ENCODE results near the gene TMC8.

The TMC8 gene

GRCh38 chr17:78110363-78111015, 20.1 kb upstream of the TMC8 start:
- no peaks in the 10 kb centered on the region for H3K9me3 ChIP-seq (ENCODE audit: insufficient read depth, low read depth, low read length)
- H3K4me1 ChIP-seq (ENCODE audit: insufficient read depth, low read length, poor library complexity, severe bottlenecking) = peaks cover 4% of the 10 kb centered on the region
- H3K9me2 ChIP-seq (replicated peaks; ENCODE audit: low read depth, low read length) = no peaks in the 10 kb centered on the region
- H3K27me3 ChIP-seq (ENCODE audit: insufficient read depth, low read length, poor library complexity, severe bottlenecking) = no peaks in the 10 kb centered on the region
- TF ChIP-seq, protein P1, sequence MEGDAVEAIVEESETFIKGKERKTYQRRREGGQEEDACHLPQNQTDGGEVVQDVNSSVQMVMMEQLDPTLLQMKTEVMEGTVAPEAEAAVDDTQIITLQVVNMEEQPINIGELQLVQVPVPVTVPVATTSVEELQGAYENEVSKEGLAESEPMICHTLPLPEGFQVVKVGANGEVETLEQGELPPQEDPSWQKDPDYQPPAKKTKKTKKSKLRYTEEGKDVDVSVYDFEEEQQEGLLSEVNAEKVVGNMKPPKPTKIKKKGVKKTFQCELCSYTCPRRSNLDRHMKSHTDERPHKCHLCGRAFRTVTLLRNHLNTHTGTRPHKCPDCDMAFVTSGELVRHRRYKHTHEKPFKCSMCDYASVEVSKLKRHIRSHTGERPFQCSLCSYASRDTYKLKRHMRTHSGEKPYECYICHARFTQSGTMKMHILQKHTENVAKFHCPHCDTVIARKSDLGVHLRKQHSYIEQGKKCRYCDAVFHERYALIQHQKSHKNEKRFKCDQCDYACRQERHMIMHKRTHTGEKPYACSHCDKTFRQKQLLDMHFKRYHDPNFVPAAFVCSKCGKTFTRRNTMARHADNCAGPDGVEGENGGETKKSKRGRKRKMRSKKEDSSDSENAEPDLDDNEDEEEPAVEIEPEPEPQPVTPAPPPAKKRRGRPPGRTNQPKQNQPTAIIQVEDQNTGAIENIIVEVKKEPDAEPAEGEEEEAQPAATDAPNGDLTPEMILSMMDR (conservative IDR thresholded peaks at IDR 0.05; ENCODE audit: low read length) = no peak
- TF ChIP-seq EZH2phosphoT487 (IDR thresholded peaks at IDR 0.05; ENCODE audit: borderline replicate concordance) = no peak
- no peak overlapping the region for H3K4me3 ChIP-seq (ENCODE audit: low read length, poor library complexity, severe bottlenecking)
- no peak overlapping the region for H3K4me2 ChIP-seq (ENCODE audit: low read depth, low read length, poor library complexity, severe bottlenecking)
- H3K79me2 ChIP-seq (ENCODE audit: insufficient read depth, low read length) = no peaks in the 10 kb centered on the region
- H3K36me3 ChIP-seq (ENCODE audit: insufficient read depth, low read length) = peaks cover 18% of the 10 kb centered on the region; the same call in 1 of the 2 replicates
- H4K20me1 ChIP-seq (ENCODE audit: insufficient read depth, low read length, poor library complexity, severe bottlenecking) = peaks cover 10% of the 10 kb centered on the region
- H3K9ac ChIP-seq (ENCODE audit: low read depth, low read length, poor library complexity, severe bottlenecking) = no peak overlapping the region
- 0 out of 2 replicates have a peak, but pooled peaks cover 4% of the 10 kb centered on the region for H3F3A ChIP-seq (ENCODE audit: low read depth)
- H2AFZ ChIP-seq (ENCODE audit: low read length) = no peak overlapping the region

DNA sequence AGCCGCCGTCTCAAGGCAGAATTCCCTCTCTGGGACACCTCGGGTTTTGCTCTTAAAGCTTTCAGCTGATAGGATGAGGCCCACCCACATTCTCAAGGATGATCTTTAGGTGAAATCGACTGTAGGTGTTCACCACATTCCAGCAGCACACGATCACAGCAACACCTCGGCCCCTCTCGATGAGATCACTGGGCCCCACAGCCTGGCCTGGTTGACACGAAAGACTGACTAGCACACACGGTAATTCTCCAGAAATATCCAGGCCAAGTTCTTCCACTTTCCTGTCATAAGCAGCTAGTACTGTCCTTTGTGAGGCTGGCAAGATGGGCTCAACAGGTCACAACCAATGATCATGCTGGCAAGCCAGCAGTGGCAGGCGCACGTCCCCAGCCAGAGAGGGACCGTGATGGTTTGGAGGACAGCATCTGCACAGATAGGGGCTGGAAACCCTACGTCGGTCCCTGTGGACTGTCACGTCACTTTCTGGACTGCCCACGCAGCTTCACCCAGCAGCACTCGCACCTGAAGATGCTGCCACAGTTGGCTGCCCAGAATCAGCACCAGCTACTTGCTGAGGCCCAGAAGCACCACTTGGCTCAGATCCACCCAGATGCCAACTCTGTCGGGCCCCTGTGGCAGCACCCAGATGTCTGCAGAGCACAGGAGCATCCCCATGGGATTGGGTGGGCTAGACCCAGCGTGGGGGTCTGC, 19.4 kb upstream of the TMC8 start:
- peaks cover 4% of the 10 kb centered on the region for H3K4me1 ChIP-seq (ENCODE audit: insufficient read depth, low read length, poor library complexity, severe bottlenecking)
- H3K9ac ChIP-seq (ENCODE audit: low read depth, low read length, poor library complexity, severe bottlenecking) = no peak overlapping the region

DNA sequence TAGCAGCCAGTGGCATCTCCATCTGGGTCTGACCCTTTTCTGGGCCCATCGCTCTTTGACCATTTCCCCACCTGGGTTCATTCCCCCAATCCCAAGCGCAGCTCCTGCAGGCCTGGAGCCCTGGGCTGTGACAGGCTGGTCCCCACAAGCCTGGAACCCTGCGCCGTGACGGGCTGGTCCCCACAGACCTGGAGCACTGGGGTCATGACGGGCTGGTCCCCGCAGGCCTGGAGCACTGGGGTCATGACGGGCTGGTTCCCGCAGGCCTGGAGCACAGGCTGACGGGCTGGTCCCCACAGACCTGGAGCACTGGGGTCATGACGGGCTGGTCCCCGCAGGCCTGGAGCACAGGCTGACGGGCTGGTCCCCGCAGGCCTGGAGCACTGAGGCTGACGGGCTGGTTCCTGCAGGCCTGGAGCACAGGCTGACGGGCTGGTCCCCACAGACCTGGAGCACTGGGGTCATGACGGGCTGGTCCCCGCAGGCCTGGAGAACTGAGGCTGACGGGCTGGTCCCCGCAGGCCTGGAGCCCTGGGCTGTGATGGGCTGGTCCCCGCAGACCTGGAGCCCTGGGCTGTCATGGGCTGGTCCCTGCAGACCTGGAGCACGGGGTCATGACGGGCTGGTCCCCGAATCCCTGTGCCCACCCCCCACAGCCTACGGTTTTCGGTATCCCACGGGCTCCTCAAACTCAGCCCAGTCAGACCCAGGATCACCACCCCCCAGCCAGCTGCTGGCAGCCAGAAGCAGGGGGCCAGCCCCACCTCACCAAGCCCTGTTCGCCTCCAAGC, 18.6 kb upstream of the TMC8 start:
- H3F3A ChIP-seq (ENCODE audit: low read depth) = 0 out of 2 replicates have a peak, but pooled peaks cover 4% of the 10 kb centered on the region
- no peak for TF ChIP-seq EZH2phosphoT487 (IDR thresholded peaks at IDR 0.05; ENCODE audit: borderline replicate concordance)
- no peaks in the 10 kb centered on the region for H3K9me3 ChIP-seq (ENCODE audit: insufficient read depth, low read depth, low read length)
- peaks cover 10% of the 10 kb centered on the region for H4K20me1 ChIP-seq (ENCODE audit: insufficient read depth, low read length, poor library complexity, severe bottlenecking)
- H3K9ac ChIP-seq (ENCODE audit: low read depth, low read length, poor library complexity, severe bottlenecking) = no peak overlapping the region
- no peaks in the 10 kb centered on the region for H3K9me2 ChIP-seq (replicated peaks; ENCODE audit: low read depth, low read length)
- no peaks in the 10 kb centered on the region for H3K79me2 ChIP-seq (ENCODE audit: insufficient read depth, low read length)
- H2AFZ ChIP-seq (ENCODE audit: low read length) = no peak overlapping the region
- no peak overlapping the region for H3K4me3 ChIP-seq (ENCODE audit: low read length, poor library complexity, severe bottlenecking)
- no peaks in the 10 kb centered on the region for H3K27me3 ChIP-seq (ENCODE audit: insufficient read depth, low read length, poor library complexity, severe bottlenecking)
- H3K4me1 ChIP-seq (ENCODE audit: insufficient read depth, low read length, poor library complexity, severe bottlenecking) = peaks cover 4% of the 10 kb centered on the region
- no peak overlapping the region for H3K4me2 ChIP-seq (ENCODE audit: low read depth, low read length, poor library complexity, severe bottlenecking)
- peaks cover 17% of the 10 kb centered on the region; the same call in 1 of the 2 replicates for H3K36me3 ChIP-seq (ENCODE audit: insufficient read depth, low read length)

More for the DNA sequence above, 19.4 kb upstream of the TMC8 start:
- TF ChIP-seq EZH2phosphoT487 (IDR thresholded peaks at IDR 0.05; ENCODE audit: borderline replicate concordance) = no peak
- TF ChIP-seq, protein P1 (conservative IDR thresholded peaks at IDR 0.05; ENCODE audit: low read length) = no peak
- H3K4me2 ChIP-seq (ENCODE audit: low read depth, low read length, poor library complexity, severe bottlenecking) = no peak overlapping the region
- H3K9me2 ChIP-seq (replicated peaks; ENCODE audit: low read depth, low read length) = no peaks in the 10 kb centered on the region
- H3K79me2 ChIP-seq (ENCODE audit: insufficient read depth, low read length) = no peaks in the 10 kb centered on the region
- H3K36me3 ChIP-seq (ENCODE audit: insufficient read depth, low read length) = peaks cover 16% of the 10 kb centered on the region; the same call in 1 of the 2 replicates
- H3K9me3 ChIP-seq (ENCODE audit: insufficient read depth, low read depth, low read length) = no peaks in the 10 kb centered on the region
- H3K27me3 ChIP-seq (ENCODE audit: insufficient read depth, low read length, poor library complexity, severe bottlenecking) = no peaks in the 10 kb centered on the region
- H4K20me1 ChIP-seq (ENCODE audit: insufficient read depth, low read length, poor library complexity, severe bottlenecking) = peaks cover 10% of the 10 kb centered on the region
- no peak overlapping the region for H3K4me3 ChIP-seq (ENCODE audit: low read length, poor library complexity, severe bottlenecking)
- H3F3A ChIP-seq (ENCODE audit: low read depth) = 0 out of 2 replicates have a peak, but pooled peaks cover 4% of the 10 kb centered on the region
- no peak overlapping the region for H2AFZ ChIP-seq (ENCODE audit: low read length)

Data from Loucy (cell line).